Neuron (in vitro differentiated cells): ENCODE results near the gene LIPT2.
"Not testable (repeated sequence)": the region's sequence is repeated elsewhere in the genome, so short reads cannot be mapped to it uniquely, and the experiment has no call there.

Experiments
- H2AFZ ChIP-seq: one replicate; pipeline ENCODE4 v1.6.1; 2013; ENCODE audit warnings: low read depth, mild to moderate bottlenecking, inconsistent platforms, low read length, moderate library complexity
- H3K27me3 ChIP-seq: one replicate; pipeline ENCODE4 v1.6.1; 2013; ENCODE audit warnings: low read length; ENCODE audit not compliant: insufficient read depth
- H3K36me3 ChIP-seq: one replicate; pipeline ENCODE4 v1.6.1; 2013; ENCODE audit warnings: low read length; ENCODE audit not compliant: insufficient read depth
- H3K4me1 ChIP-seq: one replicate; pipeline ENCODE4 v1.6.1; 2013; ENCODE audit warnings: low read length; ENCODE audit not compliant: insufficient read depth
- H3K4me3 ChIP-seq: 2 replicates; pipeline ENCODE4 v1.5.1; 2013; ENCODE audit warnings: mild to moderate bottlenecking, low read length, moderate library complexity
- H3K9me3 ChIP-seq: one replicate; pipeline ENCODE4 v1.6.1; 2013; ENCODE audit warnings: low read length

LIPT2 gene

DNA sequence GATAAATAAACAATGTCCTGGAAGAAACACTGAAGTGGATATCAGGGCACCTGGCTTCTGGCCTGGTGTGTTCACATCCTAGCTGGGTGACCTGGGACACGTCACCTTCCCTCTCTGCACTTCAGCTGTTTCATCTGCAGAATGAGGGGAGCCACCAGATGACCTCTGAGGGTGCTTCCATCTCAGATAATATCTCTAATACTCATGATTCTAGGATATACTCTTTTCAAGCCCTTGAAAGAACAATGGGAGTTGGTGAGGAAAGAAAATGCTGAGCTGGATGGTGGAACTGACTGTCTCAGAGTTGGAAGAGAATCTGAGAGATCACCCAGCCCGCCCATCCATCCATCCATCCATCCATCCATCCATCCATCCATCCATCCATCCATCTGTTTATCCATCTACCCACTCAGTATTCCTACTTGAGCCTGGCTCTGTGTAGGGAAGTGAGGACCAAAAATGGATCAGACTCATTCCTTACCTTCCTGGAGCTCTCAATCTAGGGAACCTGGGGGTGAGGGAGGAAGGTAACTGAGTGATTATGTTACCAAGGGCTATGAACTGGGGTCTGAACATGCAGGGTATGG lies 28.2 kb upstream of the LIPT2 start:
- Histone ChIP-seq H3K9me3 (no peaks in the 10 kb centered on the region), H3K27me3 (peaks cover 8% of the 10 kb centered on the region)

DNA sequence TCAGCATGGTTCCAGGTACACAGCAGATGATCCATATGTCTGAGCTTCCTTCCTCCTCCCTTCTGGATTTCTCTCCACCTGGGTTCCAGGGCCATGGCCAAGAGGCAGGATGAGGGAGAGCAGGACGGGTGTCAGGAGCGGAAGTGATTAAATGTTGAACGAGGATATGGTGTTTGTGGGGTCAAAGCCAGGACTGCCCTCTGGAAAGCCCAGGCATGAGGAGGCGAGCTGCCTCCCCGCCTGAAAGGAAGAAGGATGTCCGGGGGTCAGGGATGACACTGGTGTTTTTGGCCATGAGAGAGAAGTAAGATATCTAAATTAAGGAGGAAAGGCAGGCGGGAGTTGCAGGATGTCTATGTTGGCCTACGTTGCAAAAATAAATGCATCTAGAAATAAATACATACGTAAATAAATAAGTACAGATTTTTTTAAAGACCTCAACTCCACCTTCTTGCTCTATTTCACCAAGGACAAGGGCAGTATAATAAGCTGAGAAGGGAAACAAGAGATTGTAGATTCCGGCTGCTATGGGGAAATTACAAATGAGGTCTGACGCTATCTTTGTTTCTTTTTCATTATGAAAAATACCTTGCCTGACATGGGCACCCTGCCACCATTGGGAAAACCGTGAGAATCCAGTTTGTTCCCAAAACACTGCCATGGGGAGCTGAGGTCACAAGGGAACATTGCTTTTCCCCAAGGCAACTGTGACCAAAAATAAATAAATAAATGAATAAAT lies 27.6 kb upstream of the LIPT2 start:
- Histone ChIP-seq H2AFZ (no peak overlapping the region), H3K4me3 (no peak overlapping the region), H3K4me1 (no peaks in the 10 kb centered on the region), H3K9me3 (no peaks in the 10 kb centered on the region), H3K27me3 (peaks cover 8% of the 10 kb centered on the region), H3K36me3 (no peaks in the 10 kb centered on the region)

More for the DNA sequence above, 28.2 kb upstream of the LIPT2 start:
- no peak overlapping the region for H3K4me3 ChIP-seq
- H3K36me3 ChIP-seq, result no peaks in the 10 kb centered on the region
- H3K4me1 ChIP-seq, result no peaks in the 10 kb centered on the region
- no peak overlapping the region for H2AFZ ChIP-seq

- no peaks in the 10 kb centered on the region for H3K4me1 ChIP-seq
- no peaks in the 10 kb centered on the region for H3K9me3 ChIP-seq
- no peak overlapping the region for H3K4me3 ChIP-seq
- no peak overlapping the region for H2AFZ ChIP-seq
- H3K27me3 ChIP-seq, result peaks cover 8% of the 10 kb centered on the region
- no peaks in the 10 kb centered on the region for H3K36me3 ChIP-seq
Observed at GRCh38 chr11:74520316-74520715, 26.8 kb upstream of the LIPT2 start.

DNA sequence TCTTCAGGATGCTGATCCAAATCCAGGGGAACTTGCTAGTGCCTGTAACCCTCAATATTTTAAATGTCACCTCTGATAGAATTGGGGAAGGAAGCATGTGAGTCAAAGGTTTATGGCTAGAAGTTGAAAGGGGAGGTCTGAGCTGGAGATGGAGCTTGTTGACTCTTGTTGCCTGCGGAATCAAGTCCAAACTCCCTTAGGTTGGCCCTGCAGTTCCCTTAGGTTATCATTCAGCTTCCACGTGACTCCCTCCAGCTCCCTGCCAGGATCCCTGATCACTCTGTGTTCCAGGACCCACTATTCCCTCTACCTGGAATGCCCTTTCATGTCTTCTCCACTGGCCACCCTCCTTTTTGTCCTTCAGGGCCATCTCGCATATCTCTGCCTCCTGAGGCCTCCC lies 26.2 kb upstream of the LIPT2 start:
- Histone ChIP-seq H3K36me3 (no peaks in the 10 kb centered on the region), H3K27me3 (peaks cover 8% of the 10 kb centered on the region), H3K9me3 (no peaks in the 10 kb centered on the region), H3K4me1 (no peaks in the 10 kb centered on the region), H3K4me3 (no peak overlapping the region), H2AFZ (no peak overlapping the region)

GRCh38 chr11:74517592-74517991 lies 24.1 kb upstream of the LIPT2 start:
- H3K4me3 ChIP-seq, H2AFZ ChIP-seq, H3K9me3 ChIP-seq, H3K27me3 ChIP-seq, H3K36me3 ChIP-seq, H3K4me1 ChIP-seq: not testable (repeated sequence)

GRCh38 chr11:74507582-74507981 lies 14.1 kb upstream of the LIPT2 start:
- no peak overlapping the region for H3K4me3 ChIP-seq
- H3K36me3 ChIP-seq, result no peaks in the 10 kb centered on the region
- H3K4me1 ChIP-seq, result no peaks in the 10 kb centered on the region
- H3K9me3 ChIP-seq, result peaks cover 3% of the 10 kb centered on the region
- H2AFZ ChIP-seq, result no peak overlapping the region
- H3K27me3 ChIP-seq, result peaks cover 2% of the 10 kb centered on the region

- Histone ChIP-seq H3K4me1 (no peaks in the 10 kb centered on the region), H3K27me3 (peaks cover 2% of the 10 kb centered on the region), H3K36me3 (no peaks in the 10 kb centered on the region), H3K9me3 (peaks cover 3% of the 10 kb centered on the region), H2AFZ (no peak overlapping the region), H3K4me3 (no peak overlapping the region)
Observed at GRCh38 chr11:74506823-74507222, 13.3 kb upstream of the LIPT2 start.

- Histone ChIP-seq H3K27me3 (peaks cover 2% of the 10 kb centered on the region), H3K4me3 (no peak overlapping the region), H3K4me1 (no peaks in the 10 kb centered on the region), H3K9me3 (peaks cover 3% of the 10 kb centered on the region), H2AFZ (no peak overlapping the region), H3K36me3 (no peaks in the 10 kb centered on the region)
Observed at GRCh38 chr11:74505911-74506310, 12.4 kb upstream of the LIPT2 start.

GRCh38 chr11:74504100-74504691 lies 10.7 kb upstream of the LIPT2 start:
- no peaks in the 10 kb centered on the region for H3K4me1 ChIP-seq
- peaks cover 3% of the 10 kb centered on the region for H3K9me3 ChIP-seq
- no peak overlapping the region for H3K4me3 ChIP-seq
- peaks cover 2% of the 10 kb centered on the region for H3K27me3 ChIP-seq
- no peaks in the 10 kb centered on the region for H3K36me3 ChIP-seq
- H2AFZ ChIP-seq, result no peak overlapping the region

DNA sequence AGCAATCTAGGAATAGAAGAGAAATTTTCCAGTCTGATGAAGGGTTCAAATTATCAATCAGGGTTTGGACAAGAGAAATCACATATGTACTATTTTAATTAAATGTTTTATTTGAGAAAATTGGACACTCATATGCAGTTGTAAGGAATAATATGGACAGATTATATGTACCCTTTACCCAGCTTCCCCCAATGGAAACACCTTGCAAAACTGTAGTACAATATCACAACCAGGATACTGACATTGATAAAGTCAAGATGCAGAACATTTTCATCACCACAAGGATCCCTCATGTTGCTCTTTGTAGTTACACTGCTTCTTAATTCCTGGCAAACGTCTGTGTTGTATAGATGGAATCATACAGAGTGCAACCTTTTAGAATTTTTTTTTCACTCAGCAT lies 1.4 kb upstream of the LIPT2 start:
- Histone ChIP-seq H3K27me3 (no peaks in the 10 kb centered on the region), H3K36me3 (no peaks in the 10 kb centered on the region), H3K4me3 (no peak overlapping the region), H3K9me3 (no peaks in the 10 kb centered on the region), H3K4me1 (peaks cover 8% of the 10 kb centered on the region), H2AFZ (no peak overlapping the region)

GRCh38 chr11:74493791-74494630 lies 487 bp upstream of the LIPT2 start:
- peaks cover 8% of the 10 kb centered on the region for H3K4me1 ChIP-seq
- no peaks in the 10 kb centered on the region for H3K36me3 ChIP-seq
- H2AFZ ChIP-seq, result peak overlapping the region; percentile 87
- H3K27me3 ChIP-seq, result no peaks in the 10 kb centered on the region
- H3K9me3 ChIP-seq, result no peaks in the 10 kb centered on the region
- peak overlapping the region; percentile 83 for H3K4me3 ChIP-seq

GRCh38 chr11:74492084-74492483 lies 1.4 kb downstream of the LIPT2 start:
- Histone ChIP-seq H3K4me3 (no peak overlapping the region), H3K4me1 (peaks cover 8% of the 10 kb centered on the region), H3K27me3 (no peaks in the 10 kb centered on the region), H2AFZ (no peak overlapping the region), H3K9me3 (no peaks in the 10 kb centered on the region), H3K36me3 (no peaks in the 10 kb centered on the region)

DNA sequence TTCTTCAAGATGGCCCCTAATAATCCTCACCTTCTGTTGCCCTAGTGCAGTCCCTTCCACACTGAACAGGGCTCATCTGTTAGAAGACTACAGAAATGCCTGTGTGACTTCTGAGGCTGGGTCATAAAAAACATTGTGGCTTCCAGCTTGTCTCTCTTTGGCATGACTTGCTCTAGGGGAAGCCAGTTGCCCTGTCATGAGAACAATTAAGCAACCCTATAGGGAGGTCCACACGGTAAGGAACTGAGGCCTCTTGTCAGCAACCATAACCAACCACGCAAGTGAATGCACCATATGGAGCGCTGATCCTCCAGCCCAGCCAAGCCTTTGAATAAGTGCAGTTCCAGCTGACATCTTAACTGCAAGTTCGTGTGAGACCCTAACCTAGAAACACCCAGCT lies 2.6 kb downstream of the LIPT2 start:
- Histone ChIP-seq H3K36me3 (no peaks in the 10 kb centered on the region), H3K4me1 (peaks cover 8% of the 10 kb centered on the region), H2AFZ (no peak overlapping the region), H3K27me3 (no peaks in the 10 kb centered on the region), H3K4me3 (no peak overlapping the region), H3K9me3 (no peaks in the 10 kb centered on the region)
